A673 (cell line): Measurements from ENCODE around the gene TMEM35A. TPM values are rescaled to one million over a fixed set of nuclear protein-coding genes. Genes with fewer than 3 reads are reported as not detected.

Source experiments
- BruUV-seq: library from RNA; stranded (reverse); fragments of 400-500 nt; replicated peaks from 2 replicates; lab custom pipeline; 2021; lab: Mats Ljungman, UMichigan
- CTCF ChIA-PET: fragments of 300-600 bp; sonication (Branson Sonifier 250); formaldehyde crosslinking; loops from one replicate; lab custom pipeline; 2022; ENCODE audit warnings: antibody characterized with exemption; lab: Charles Lee
- POLR2A ChIA-PET: fragments of 300-600 bp; sonication (Branson Sonifier 250); formaldehyde crosslinking; loops from one replicate; lab custom pipeline; 2022; ENCODE audit warnings: antibody characterized with exemption; ENCODE audit not compliant: low non-redundant PET; lab: Charles Lee
- DNase-seq: peaks from one replicate; pipeline ENCODE4 v3.0.0-alpha.2; 2015; ENCODE audit warnings: low spot score
- H3K27ac ChIP-seq: fragments of 200-600 bp; sonication (generic); 2 replicates; pipeline ENCODE4 v1.5.1; 2016; ENCODE audit warnings: mixed run types, low read depth, mild to moderate bottlenecking, mixed read lengths, antibody characterized with exemption, low read length; ENCODE audit not compliant: poor library complexity, severe bottlenecking
- H3K27me3 ChIP-seq: fragments of 200-600 bp; sonication (generic); replicated peaks from 2 replicates; pipeline ENCODE4 v1.6.1; 2017; ENCODE audit warnings: mixed run types, low read depth, mild to moderate bottlenecking, mixed read lengths, antibody characterized with exemption, low read length; ENCODE audit not compliant: insufficient read depth, poor library complexity
- H3K36me3 ChIP-seq: fragments of 200-600 bp; sonication (generic); 2 replicates; pipeline ENCODE4 v1.6.1; 2016; ENCODE audit warnings: mixed run types, mild to moderate bottlenecking, mixed read lengths, antibody characterized with exemption, low read length; ENCODE audit not compliant: insufficient read depth, poor library complexity, severe bottlenecking
- H3K4me1 ChIP-seq: fragments of 200-600 bp; sonication (generic); 2 replicates; pipeline ENCODE4 v1.6.1; 2017; ENCODE audit warnings: mixed run types, mild to moderate bottlenecking, mixed read lengths, antibody characterized with exemption, low read length; ENCODE audit not compliant: insufficient read depth, poor library complexity, severe bottlenecking
- H3K4me3 ChIP-seq: fragments of 200-600 bp; sonication (generic); 2 replicates; pipeline ENCODE4 v1.5.1; 2016; ENCODE audit warnings: low read depth, mixed run types, mild to moderate bottlenecking, mixed read lengths, low read length; ENCODE audit not compliant: poor library complexity, severe bottlenecking
- H3K9me3 ChIP-seq: fragments of 200-600 bp; sonication (generic); 2 replicates; pipeline ENCODE4 v1.6.1; 2016; ENCODE audit warnings: mixed run types, low read depth, mild to moderate bottlenecking, mixed read lengths, antibody characterized with exemption, low read length; ENCODE audit not compliant: poor library complexity, severe bottlenecking
- CTCF ChIP-seq: fragments of 300-800, 200-600 bp; sonication (generic); conservative IDR thresholded peaks from 2 replicates; pipeline ENCODE4 v1.5.1; 2017; ENCODE audit warnings: low read depth, mild to moderate bottlenecking, antibody characterized with exemption, low read length, moderate library complexity, mixed read lengths
- EZH2 ChIP-seq: fragments of 200-600 bp; sonication (generic); IDR thresholded peaks from 2 replicates; pipeline ENCODE4 v1.6.1; 2017; ENCODE audit warnings: borderline replicate concordance, low read depth, mild to moderate bottlenecking, mixed read lengths, antibody characterized with exemption, low read length; ENCODE audit not compliant: poor library complexity, severe bottlenecking
- intact Hi-C: fragments of 100-400 bp; cut with micrococcal nuclease; formaldehyde crosslinking; loops from one replicate; pipeline ENCODE4 v1.10.0; 2022; ENCODE audit not compliant: unreplicated experiment
- total RNA-seq: library from RNA; stranded (reverse); gene quantifications from 2 replicates; pipeline ENCODE4 v1.2.3, GENCODE V29; 2021

TMEM35A gene
- total RNA-seq, 1 experiment from 2014 or later = 0.21 TPM

- peaks cover 15% of the 10 kb centered on the region for H3K36me3 ChIP-seq
- H3K9me3 ChIP-seq = no peaks in the 10 kb centered on the region
- H3K27me3 ChIP-seq = no peaks in the 10 kb centered on the region
- H3K4me1 ChIP-seq = no peaks in the 10 kb centered on the region
- POLR2A ChIA-PET = no interaction called here
- CTCF ChIA-PET = no interaction called here
- DNase-seq = no peak
- H3K27ac ChIP-seq = no peak overlapping the region
- intact Hi-C loops = no loop called here
- TF ChIP-seq CTCF = no peak
- TF ChIP-seq EZH2 = no peak
- BruUV-seq = no TSS peak
- no peak overlapping the region for H3K4me3 ChIP-seq
These were observed 39.0 kb downstream of the TMEM35A start for GRCh38 chrX:101117701-101118100.

DNA sequence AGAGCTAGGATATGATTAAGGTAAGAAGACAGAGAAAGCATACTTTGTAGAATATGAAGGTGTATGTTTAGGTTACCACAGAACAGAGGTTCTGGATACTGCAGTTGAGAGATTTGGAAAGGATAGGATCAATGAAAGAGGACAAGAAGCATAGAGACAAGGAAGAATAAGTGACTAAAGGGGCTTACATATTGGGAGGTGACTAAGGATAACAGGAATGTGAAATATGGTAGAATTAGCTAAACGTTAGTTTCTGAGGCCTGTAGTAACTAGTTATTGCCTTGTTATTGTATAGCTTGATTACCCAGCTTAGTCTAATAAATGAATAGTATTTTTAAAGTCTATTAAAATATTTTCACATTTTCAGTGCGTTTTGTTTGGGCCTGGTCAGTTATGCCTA is 57.6 kb downstream of the TMEM35A start:
- Histone ChIP-seq H3K27ac (no peak overlapping the region), H3K9me3 (no peaks in the 10 kb centered on the region), H3K4me3 (no peak overlapping the region), H3K36me3 (peaks cover 24% of the 10 kb centered on the region), H3K27me3 (no peaks in the 10 kb centered on the region), H3K4me1 (peaks cover 12% of the 10 kb centered on the region)
- BruUV-seq = no TSS peak
- intact Hi-C loops = no loop called here
- ChIA-PET CTCF (no interaction called here), POLR2A (no interaction called here)
- DNase-seq = no peak
- TF ChIP-seq EZH2 (no peak), CTCF (no peak)

Other genes starting within 250 kb of the TMEM35A start
- not detected in 2 replicates for gene NOX1, start 204.5 kb upstream of the TMEM35A start, total RNA-seq
- gene XKRX, start 150.0 kb upstream of the TMEM35A start, total RNA-seq = not detected in 2 replicates
- not detected in 2 replicates for gene ARL13A, start 109.2 kb upstream of the TMEM35A start, total RNA-seq
- 20.8 and 21.3 TPM in 2 replicates for gene TRMT2B, start 26.8 kb upstream of the TMEM35A start, total RNA-seq
- 34.8 and 40.9 TPM in 2 replicates for gene CENPI, start 19.3 kb downstream of the TMEM35A start, total RNA-seq
- gene DRP2, start 140.9 kb downstream of the TMEM35A start, total RNA-seq = 0.45 and 0.68 TPM in 2 replicates
- 0.70 and 0.88 TPM in 2 replicates for gene TAF7L, start 212.5 kb downstream of the TMEM35A start, total RNA-seq